Measurements from ENCODE around the gene KHDC4.
A peak's percentile ranks its signal among the peaks of the same experiment; 100 is the strongest.

KHDC4 gene

GRCh38 chr1:155968670-155969069, 34.5 kb upstream of the KHDC4 start:
- peak; percentile 63 for DNase-seq

- DNase-seq, result no peak
Measured at GRCh38 chr1:155968051-155968400, 33.8 kb upstream of the KHDC4 start.

DNA sequence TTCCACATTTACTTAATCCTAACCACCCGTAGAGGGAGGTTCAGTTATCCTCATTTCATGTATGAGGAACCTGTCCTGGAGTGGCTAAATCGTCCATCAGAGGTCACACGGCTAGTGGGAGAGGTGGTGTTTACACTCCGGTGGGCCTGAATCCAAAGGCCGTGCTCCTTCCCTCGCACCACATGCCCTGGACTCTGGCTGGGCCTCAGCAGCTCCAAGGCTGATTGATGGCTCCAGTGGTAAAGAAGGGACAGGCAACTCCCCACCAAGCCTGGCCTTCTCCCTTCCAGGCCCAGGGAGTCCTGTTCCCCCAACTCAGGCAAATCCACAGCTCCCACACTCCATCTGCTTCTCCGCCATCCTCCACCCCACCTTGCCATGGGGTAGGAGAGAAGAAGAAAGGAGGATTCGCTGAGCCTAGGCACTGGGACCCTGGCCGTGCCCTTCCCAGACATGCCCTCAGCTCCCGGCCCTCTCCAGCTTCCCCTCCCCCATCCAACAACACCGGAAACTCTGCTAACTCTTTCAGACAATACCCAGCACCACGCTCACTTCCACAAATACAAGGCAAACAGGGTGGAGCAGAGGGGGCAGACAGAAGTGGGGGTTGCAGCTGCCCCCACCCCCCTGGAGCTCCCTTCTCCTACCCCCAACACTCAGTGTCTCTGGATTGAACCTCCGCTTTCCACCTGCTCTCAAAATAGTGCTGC, 33.3 kb upstream of the KHDC4 start:
- DNase-seq, result no peak

GRCh38 chr1:155966750-155967149, 32.5 kb upstream of the KHDC4 start:
- DNase-seq, result no peak

- DNase-seq, result no peak
Measured at GRCh38 chr1:155966135-155966534, 31.9 kb upstream of the KHDC4 start.

- DNase-seq, result no peak
Measured at GRCh38 chr1:155964193-155964592, 30.0 kb upstream of the KHDC4 start.

- no peak for DNase-seq
Measured at GRCh38 chr1:155962599-155963211, 28.5 kb upstream of the KHDC4 start.

DNA sequence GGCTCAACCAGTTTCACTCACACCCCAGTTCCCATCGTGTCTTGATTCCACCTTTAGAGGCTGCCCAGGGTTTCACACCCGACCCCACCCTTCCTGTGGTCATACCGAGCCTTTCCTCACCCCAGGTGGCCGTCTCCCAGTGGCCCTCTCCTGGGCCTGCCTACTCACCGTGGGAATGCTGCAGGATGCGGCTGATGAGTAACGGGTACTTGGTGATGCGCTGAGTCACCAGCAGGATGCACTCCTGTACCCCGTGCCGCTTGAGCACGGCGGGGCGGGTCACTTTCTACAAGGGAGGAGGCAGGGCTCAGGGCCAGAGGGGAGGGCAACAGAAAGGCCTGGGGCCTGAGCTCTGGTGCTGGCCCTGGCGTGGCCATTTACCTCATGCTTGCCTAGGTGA, 27.7 kb upstream of the KHDC4 start:
- no peak for DNase-seq

DNA sequence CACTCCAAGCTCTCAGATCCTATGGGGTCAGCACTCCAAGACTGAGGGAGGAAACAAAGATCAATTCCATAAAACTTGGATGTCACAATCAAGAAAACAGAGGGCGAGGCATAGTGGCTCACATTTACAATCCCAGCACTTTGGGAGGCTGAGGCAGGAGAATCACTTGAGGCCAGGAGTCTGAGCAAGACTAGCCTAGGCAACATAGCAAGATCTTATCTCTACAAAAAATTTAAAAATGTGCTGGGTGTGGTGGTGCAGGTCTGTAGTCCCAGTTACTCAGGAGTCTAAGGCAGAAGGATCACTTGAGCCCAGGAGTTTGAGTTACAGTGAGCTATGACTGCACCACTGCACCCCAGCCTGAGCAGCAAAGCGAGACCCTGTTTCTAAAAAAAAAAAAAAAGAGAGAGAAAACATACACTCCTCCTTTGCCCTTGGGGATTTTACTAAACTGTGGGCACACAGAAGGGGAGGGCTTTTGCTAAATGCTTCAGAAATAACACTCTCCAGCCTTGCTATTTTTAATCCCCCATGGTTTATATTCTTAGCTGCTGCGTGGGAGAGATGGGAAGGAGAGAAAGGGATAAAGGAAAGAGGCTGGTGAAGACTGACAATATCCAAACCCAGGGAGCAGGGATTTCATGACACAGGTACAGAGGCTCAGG, 26.0 kb upstream of the KHDC4 start:
- DNase-seq, result no peak

DNA sequence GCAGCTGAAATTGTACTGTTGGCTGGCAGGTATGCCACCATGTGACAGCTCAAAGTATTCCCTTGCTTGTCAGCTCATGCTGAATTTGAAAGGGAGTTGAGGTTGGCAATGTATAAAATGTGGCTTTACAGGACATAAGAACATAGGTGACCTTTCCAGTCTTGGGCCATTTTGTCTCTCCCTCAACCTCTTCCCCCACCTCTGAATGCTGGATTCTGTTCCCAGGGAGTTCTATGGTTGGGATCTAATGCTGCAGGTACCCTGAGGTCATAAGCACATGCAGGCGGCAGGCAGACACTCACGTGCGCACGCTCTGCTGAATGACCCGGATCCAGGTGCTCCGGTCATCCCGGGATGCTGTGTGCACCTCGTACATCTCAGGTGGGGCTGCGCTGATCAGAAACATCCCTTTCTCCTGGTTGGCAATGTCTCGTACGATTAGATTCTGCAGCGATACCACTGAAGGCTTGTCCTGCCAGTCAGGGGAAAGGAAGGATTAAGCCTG, 23.2 kb upstream of the KHDC4 start:
- no peak for DNase-seq

GRCh38 chr1:155954645-155955044, 20.4 kb upstream of the KHDC4 start:
- DNase-seq, result no peak

- DNase-seq, result no peak
Measured at GRCh38 chr1:155952505-155952890, 18.3 kb upstream of the KHDC4 start.

DNA sequence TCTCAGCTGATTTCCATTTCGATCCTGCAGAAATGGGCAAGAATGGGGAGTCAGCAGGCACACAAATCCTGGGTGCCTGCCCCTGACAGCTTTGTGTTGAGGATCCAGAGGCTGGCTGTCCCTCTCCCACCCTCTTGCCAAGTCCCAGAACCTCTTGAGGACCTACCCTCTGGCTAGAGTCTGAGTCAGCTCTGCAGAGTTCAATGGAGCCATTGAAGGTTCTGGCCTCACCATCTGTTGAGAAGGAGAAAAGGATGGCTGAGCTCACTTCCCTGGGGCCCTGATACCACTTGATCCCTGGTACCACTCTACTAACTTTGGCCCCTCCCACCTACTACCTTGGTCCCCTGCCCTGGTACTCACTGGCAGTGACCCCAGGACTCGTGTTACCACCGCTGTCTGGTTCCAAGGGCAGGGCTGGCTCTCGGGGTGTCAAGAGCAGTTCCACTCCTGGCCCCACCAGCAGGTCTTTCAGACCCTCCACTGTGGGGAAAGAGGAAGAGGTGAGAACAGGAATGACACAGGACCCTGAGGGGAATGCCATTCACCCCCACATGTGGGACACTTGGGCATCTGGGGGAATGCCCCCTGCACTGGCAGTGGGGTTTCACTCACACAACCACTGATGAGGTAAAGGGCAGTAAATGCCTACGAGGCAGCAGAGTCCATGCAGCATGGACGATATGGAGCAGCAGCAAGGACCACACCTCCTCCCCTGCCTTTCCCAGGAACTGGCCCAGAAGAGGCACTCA, 17.7 kb upstream of the KHDC4 start:
- DNase-seq, result no peak

GRCh38 chr1:155950829-155951228, 16.6 kb upstream of the KHDC4 start:
- no peak for DNase-seq

DNA sequence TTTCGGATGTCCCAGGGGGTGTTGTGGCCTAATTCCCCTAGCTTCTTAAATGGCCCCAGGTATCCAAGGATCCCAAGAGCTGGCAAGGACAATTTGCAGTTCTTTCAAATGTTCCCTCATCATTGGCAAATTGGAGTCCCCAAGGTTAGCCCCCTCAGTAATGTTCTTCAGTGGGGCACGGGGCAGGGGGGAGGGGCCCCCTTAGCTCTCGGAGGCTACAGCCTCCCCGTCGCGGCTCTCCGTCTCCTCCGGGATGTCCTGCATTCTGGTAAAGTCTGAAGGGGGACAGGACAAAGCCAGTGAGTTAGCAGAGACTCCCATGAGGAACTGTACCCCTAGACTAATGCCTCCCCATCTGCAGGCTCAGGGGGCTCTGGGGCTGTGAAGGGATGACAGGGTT, 13.5 kb upstream of the KHDC4 start:
- no peak for DNase-seq

- DNase-seq, result no peak
Measured at GRCh38 chr1:155947292-155947691, 13.1 kb upstream of the KHDC4 start.

GRCh38 chr1:155946633-155947219, 12.5 kb upstream of the KHDC4 start:
- no peak for DNase-seq

GRCh38 chr1:155944444-155944799, 10.2 kb upstream of the KHDC4 start:
- DNase-seq, result no peak

- no peak for DNase-seq
Measured at GRCh38 chr1:155942578-155943141, 8.4 kb upstream of the KHDC4 start.

DNA sequence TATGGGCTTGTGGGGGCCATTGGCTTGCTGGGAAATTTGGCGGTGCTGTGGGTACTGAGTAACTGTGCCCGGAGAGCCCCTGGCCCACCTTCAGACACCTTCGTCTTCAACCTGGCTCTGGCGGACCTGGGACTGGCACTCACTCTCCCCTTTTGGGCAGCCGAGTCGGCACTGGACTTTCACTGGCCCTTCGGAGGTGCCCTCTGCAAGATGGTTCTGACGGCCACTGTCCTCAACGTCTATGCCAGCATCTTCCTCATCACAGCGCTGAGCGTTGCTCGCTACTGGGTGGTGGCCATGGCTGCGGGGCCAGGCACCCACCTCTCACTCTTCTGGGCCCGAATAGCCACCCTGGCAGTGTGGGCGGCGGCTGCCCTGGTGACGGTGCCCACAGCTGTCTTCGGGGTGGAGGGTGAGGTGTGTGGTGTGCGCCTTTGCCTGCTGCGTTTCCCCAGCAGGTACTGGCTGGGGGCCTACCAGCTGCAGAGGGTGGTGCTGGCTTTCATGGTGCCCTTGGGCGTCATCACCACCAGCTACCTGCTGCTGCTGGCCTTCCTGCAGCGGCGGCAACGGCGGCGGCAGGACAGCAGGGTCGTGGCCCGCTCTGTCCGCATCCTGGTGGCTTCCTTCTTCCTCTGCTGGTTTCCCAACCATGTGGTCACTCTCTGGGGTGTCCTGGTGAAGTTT, 7.8 kb upstream of the KHDC4 start:
- no peak for DNase-seq

DNA sequence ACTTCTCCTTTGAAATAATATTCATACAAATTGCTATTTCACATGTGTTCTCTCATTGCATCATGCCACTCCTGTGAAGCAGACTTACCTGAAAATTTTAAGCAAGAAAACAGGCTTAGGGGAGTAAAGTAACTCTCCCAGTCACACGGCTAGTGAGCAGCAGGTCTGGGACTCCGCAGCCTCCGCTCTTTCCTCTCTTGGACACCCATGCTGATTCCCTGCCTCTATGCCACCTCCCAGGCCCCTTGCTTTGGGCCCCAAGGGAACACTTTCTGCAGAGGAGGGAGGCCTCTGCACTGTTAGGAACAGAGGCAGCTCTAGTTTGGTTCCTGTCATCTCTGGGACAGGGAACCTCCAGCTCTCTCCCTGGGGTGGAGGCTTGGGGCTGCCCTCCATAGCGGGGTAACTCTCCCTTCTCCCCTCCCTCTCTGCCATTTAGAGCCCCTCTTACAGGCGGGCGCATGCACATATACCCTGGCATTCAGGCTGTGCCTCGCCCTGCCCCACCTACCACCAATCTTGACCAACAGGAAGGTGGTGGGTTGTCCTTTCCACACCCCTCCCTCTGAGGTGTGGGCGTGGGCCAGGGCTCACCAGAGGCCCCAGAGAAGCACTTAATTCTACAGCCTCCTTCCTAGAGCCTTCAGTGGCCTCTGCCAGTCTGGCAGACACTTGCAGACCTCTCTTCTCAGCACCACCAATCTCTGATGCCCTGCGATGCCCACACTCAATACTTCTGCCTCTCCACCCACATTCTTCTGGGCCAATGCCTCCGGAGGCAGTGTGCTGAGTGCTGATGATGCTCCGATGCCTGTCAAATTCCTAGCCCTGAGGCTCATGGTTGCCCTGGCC, 7.0 kb upstream of the KHDC4 start, which contains the start of gene RXFP4:
TSS of gene RXFP4 (plus strand) at position 646 of the 852 bp plus-strand sequence. CDS start at position 718, 72 bp downstream.
- DNase-seq, result no peak

Data from NCI-H2171 (cell line).